ENCODE measurements around the gene CARMIL1. TPM values are rescaled to one million over a fixed set of nuclear protein-coding genes. Genes with fewer than 3 reads are reported as not detected.

CARMIL1 gene
- 10 to 100 TPM; 32.2 to 33.9 TPM for total RNA-seq
- 10 to 100 TPM; 22.3 to 30.9 TPM for polyA plus RNA-seq
- long read RNA-seq, donor 1, partial matches to known transcripts, result 9 of 28 reads
- long read RNA-seq, donor 1, other reads (novel, unspliced or antisense), result 19 of 28 reads
- long read RNA-seq, donor 2, partial matches to known transcripts, result 7 of 54 reads
- long read RNA-seq, donor 2, other reads (novel, unspliced or antisense), result 47 of 54 reads

DNA sequence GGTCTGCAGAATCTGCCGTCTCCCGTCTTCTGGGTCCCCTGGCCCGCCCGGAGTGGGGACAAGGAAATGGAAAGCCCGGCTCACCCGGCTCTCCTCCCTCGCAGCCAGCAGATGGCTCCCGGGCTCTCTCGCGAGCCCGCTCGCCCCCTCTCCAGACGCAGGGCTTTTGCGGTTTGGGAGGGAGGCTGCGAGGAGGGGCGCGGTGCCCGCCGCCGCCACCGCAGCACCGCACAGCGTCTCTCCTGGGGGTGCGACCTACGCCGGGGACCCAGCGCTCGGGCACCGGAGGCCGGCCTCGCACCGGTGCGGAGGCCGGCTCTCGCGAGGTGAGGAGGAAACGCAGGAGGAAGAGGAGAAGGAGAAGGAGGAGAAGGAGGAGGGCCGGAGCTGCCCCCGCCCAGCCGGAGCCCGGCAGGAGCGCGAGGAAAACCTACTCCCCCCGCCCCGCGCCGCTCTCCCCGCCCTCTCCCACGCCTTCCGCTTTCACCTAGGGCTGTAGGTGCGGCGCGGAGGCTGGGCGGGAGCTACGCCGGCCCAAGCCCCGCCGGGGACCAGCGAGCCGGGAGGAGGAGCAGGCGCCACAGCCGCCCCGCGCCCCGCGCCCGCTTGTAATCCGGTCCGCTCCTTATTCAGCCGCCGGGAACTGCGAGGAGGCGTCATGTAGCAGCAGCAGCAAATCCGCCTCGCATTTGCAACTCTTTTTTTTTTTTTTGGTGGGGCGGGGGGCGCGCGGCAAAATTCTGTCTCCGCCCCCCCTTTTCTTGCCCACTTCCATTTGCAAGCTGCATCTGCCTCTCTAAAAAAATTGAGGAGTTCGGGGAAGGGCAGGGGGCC lies at the start of gene CARMIL1:
TSS of gene CARMIL1 (plus strand) at position 461 of the 834 bp plus-strand sequence. CDS start 422 bp downstream, outside the sequence.
- Histone ChIP-seq H3K27ac (ENCODE audit: low read depth in 1 of 2, low read length in 2 of 2) (peak within 1 kb of the TSS; percentile 16 to 52), H3K27me3 (ENCODE audit: control insufficient read depth in 1 of 2, insufficient read depth in 2 of 2, low read length in 1 of 2) (no peaks in the 10 kb centered on the region), H3K4me3 (ENCODE audit: low read length in 2 of 2) (peak within 1 kb of the TSS; percentile 81 to 92), H3K36me3 (ENCODE audit: control insufficient read depth in 1 of 2, insufficient read depth in 2 of 2, low read length in 1 of 2) (no peaks in the 10 kb centered on the region), H3K9me3 (ENCODE audit: control insufficient read depth, low read length) (no peaks in the 10 kb centered on the region), H3K4me1 (ENCODE audit: control insufficient read depth in 1 of 2, insufficient read depth in 2 of 2, low read length in 2 of 2) (no peaks in the 10 kb centered on the region)
- WGBS, 2 donors, result 0 to 1% methylated on average over 48 to 81 of the region's 81 CpGs
- intact Hi-C loops (cut with DNase I), result loop anchor here (2.0 to 5.0 kb wide), 4 partner anchors 83 to 278 kb away; no protein-coding TSS in a partner anchor
- DNase-seq (peak; percentile 88 to 93), ATAC-seq (ENCODE audit: low FRiP score) (peak; percentile 92)

GRCh38 chr6:25229671-25230321 lies 49.4 kb upstream of the CARMIL1 start:
- H3K4me1 ChIP-seq (ENCODE audit: control insufficient read depth in 1 of 2, insufficient read depth in 2 of 2, low read length in 2 of 2), result no peaks in the 10 kb centered on the region
- ATAC-seq (ENCODE audit: low FRiP score) (no peak), DNase-seq (no peak)
- WGBS, 2 donors, result 5 to 11% methylated on average over 1 of the region's 1 CpG
- intact Hi-C loops (cut with DNase I), result loop anchor here (10.0 kb wide), 2 partner anchors 325 to 485 kb away; no protein-coding TSS in a partner anchor
- no peak overlapping the region for H3K27ac ChIP-seq (ENCODE audit: low read depth in 1 of 2, low read length in 2 of 2)
- H3K27me3 ChIP-seq (ENCODE audit: control insufficient read depth in 1 of 2, insufficient read depth in 2 of 2, low read length in 1 of 2), result no peaks in the 10 kb centered on the region
- no peaks in the 10 kb centered on the region for H3K9me3 ChIP-seq (ENCODE audit: control insufficient read depth, low read length)
- H3K36me3 ChIP-seq (ENCODE audit: control insufficient read depth in 1 of 2, insufficient read depth in 2 of 2, low read length in 1 of 2), result no peaks in the 10 kb centered on the region
- no peak overlapping the region for H3K4me3 ChIP-seq (ENCODE audit: low read length in 2 of 2)

DNA sequence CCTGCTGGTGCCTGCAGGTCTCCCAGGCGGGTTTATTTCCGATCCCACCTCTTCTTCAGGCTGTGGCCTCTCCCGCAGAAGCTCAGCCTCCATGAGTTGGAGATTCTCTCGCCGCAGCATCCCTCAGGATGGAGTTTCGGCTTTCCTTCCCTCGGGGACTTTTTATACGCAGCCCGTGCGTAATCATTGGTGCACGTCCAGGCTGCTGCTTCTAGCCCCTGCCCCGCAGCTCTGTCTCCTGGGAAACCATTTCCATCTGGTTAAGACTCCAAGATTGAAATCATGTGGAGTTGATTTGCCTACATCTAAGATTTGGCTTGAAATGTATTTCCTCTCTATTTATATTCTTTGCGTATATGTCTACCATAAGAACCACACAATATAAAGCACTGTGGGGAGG lies 46.7 kb upstream of the CARMIL1 start:
- Histone ChIP-seq H3K36me3 (ENCODE audit: control insufficient read depth in 1 of 2, insufficient read depth in 2 of 2, low read length in 1 of 2) (no peaks in the 10 kb centered on the region), H3K27me3 (ENCODE audit: control insufficient read depth in 1 of 2, insufficient read depth in 2 of 2, low read length in 1 of 2) (no peaks in the 10 kb centered on the region), H3K4me1 (ENCODE audit: control insufficient read depth in 1 of 2, insufficient read depth in 2 of 2, low read length in 2 of 2) (no peaks in the 10 kb centered on the region), H3K4me3 (ENCODE audit: low read length in 2 of 2) (no peak overlapping the region), H3K9me3 (ENCODE audit: control insufficient read depth, low read length) (no peaks in the 10 kb centered on the region), H3K27ac (ENCODE audit: low read depth in 1 of 2, low read length in 2 of 2) (no peak overlapping the region)
- 19 to 32% methylated on average over 13 of the region's 13 CpGs for WGBS, 2 donors
- ATAC-seq (ENCODE audit: low FRiP score) (no peak), DNase-seq (peak in 1 of 2 donors; percentile 78)
- intact Hi-C loops (cut with DNase I), result no loop called here

DNA sequence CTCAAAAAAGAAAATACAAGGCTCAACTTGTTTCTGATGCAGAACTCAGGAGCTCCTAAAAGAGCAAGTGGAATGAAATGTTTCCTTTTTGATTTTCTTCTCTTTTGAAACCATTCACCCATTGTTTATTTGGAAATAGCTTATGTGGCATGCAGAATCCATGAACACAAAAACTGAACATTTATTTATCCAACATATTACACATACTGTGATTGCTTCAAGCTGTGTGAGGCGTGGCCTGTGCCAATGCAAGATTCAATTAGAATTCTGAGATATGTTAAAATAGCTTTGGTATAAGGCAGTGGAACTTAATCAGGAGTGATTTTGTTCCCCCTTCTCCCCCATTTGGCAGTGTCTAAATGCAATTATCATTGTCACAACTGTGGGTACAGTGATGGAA lies 45.9 kb upstream of the CARMIL1 start:
- Histone ChIP-seq H3K4me3 (ENCODE audit: low read length in 2 of 2) (no peak overlapping the region), H3K27ac (ENCODE audit: low read depth in 1 of 2, low read length in 2 of 2) (no peak overlapping the region), H3K4me1 (ENCODE audit: control insufficient read depth in 1 of 2, insufficient read depth in 2 of 2, low read length in 2 of 2) (no peaks in the 10 kb centered on the region), H3K27me3 (ENCODE audit: control insufficient read depth in 1 of 2, insufficient read depth in 2 of 2, low read length in 1 of 2) (no peaks in the 10 kb centered on the region), H3K36me3 (ENCODE audit: control insufficient read depth in 1 of 2, insufficient read depth in 2 of 2, low read length in 1 of 2) (no peaks in the 10 kb centered on the region), H3K9me3 (ENCODE audit: control insufficient read depth, low read length) (no peaks in the 10 kb centered on the region)
- 95% methylated on average over 1 of the region's 1 CpG for WGBS, 2 donors
- ATAC-seq (ENCODE audit: low FRiP score) (no peak), DNase-seq (no peak)
- intact Hi-C loops (cut with DNase I), result no loop called here

DNA sequence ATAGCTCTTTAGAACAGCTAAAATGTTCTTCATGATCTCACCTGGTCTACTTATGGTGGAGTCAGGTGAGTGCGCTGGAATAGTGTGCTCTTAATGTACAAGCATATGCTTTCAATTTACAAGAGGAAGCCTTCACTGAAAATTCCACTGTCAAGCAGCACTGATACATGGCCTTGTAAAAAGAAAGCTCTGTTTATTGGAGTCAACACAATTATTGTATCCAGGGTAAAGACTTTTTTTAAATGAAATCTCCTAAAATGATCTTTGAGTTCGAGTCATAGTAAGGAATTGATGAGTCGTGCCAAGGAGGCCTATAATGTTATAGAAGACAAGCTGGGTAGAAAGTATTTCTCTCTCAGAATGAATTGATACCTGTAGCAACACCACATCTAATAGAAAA lies 41.6 kb upstream of the CARMIL1 start:
- DNase-seq, result no peak
- WGBS, 2 donors, result 93 to 94% methylated on average over 3 of the region's 3 CpGs
- Histone ChIP-seq H3K27me3 (ENCODE audit: control insufficient read depth in 1 of 2, insufficient read depth in 2 of 2, low read length in 1 of 2) (no peaks in the 10 kb centered on the region), H3K9me3 (ENCODE audit: control insufficient read depth, low read length) (no peaks in the 10 kb centered on the region), H3K27ac (ENCODE audit: low read depth in 1 of 2, low read length in 2 of 2) (no peak overlapping the region), H3K4me3 (ENCODE audit: low read length in 2 of 2) (no peak overlapping the region), H3K36me3 (ENCODE audit: control insufficient read depth in 1 of 2, insufficient read depth in 2 of 2, low read length in 1 of 2) (no peaks in the 10 kb centered on the region), H3K4me1 (ENCODE audit: control insufficient read depth in 1 of 2, insufficient read depth in 2 of 2, low read length in 2 of 2) (no peaks in the 10 kb centered on the region)
- no peak for ATAC-seq (ENCODE audit: low FRiP score)
- intact Hi-C loops (cut with DNase I), result no loop called here

- Histone ChIP-seq H3K27ac (ENCODE audit: low read depth in 1 of 2, low read length in 2 of 2) (no peak overlapping the region), H3K27me3 (ENCODE audit: control insufficient read depth in 1 of 2, insufficient read depth in 2 of 2, low read length in 1 of 2) (no peaks in the 10 kb centered on the region), H3K9me3 (ENCODE audit: control insufficient read depth, low read length) (no peaks in the 10 kb centered on the region), H3K4me3 (ENCODE audit: low read length in 2 of 2) (no peak overlapping the region), H3K4me1 (ENCODE audit: control insufficient read depth in 1 of 2, insufficient read depth in 2 of 2, low read length in 2 of 2) (no peaks in the 10 kb centered on the region), H3K36me3 (ENCODE audit: control insufficient read depth in 1 of 2, insufficient read depth in 2 of 2, low read length in 1 of 2) (no peaks in the 10 kb centered on the region)
- DNase-seq (no peak), ATAC-seq (ENCODE audit: low FRiP score) (no peak)
- intact Hi-C loops (cut with DNase I), result no loop called here
These were observed 40.1 kb upstream of the CARMIL1 start for GRCh38 chr6:25239059-25239458.

- ATAC-seq (ENCODE audit: low FRiP score) (no peak), DNase-seq (no peak)
- intact Hi-C loops (cut with DNase I), result no loop called here
- Histone ChIP-seq H3K9me3 (ENCODE audit: control insufficient read depth, low read length) (no peaks in the 10 kb centered on the region), H3K27me3 (ENCODE audit: control insufficient read depth in 1 of 2, insufficient read depth in 2 of 2, low read length in 1 of 2) (no peaks in the 10 kb centered on the region), H3K27ac (ENCODE audit: low read depth in 1 of 2, low read length in 2 of 2) (no peak overlapping the region), H3K36me3 (ENCODE audit: control insufficient read depth in 1 of 2, insufficient read depth in 2 of 2, low read length in 1 of 2) (no peaks in the 10 kb centered on the region), H3K4me1 (ENCODE audit: control insufficient read depth in 1 of 2, insufficient read depth in 2 of 2, low read length in 2 of 2) (no peaks in the 10 kb centered on the region), H3K4me3 (ENCODE audit: low read length in 2 of 2) (no peak overlapping the region)
- WGBS, 2 donors, result 9 to 19% methylated on average over 1 of the region's 1 CpG
These were observed 39.7 kb upstream of the CARMIL1 start for GRCh38 chr6:25239498-25239897.

- Histone ChIP-seq H3K27ac (ENCODE audit: low read depth in 1 of 2, low read length in 2 of 2) (no peak overlapping the region), H3K36me3 (ENCODE audit: control insufficient read depth in 1 of 2, insufficient read depth in 2 of 2, low read length in 1 of 2) (no peaks in the 10 kb centered on the region), H3K4me1 (ENCODE audit: control insufficient read depth in 1 of 2, insufficient read depth in 2 of 2, low read length in 2 of 2) (no peaks in the 10 kb centered on the region), H3K27me3 (ENCODE audit: control insufficient read depth in 1 of 2, insufficient read depth in 2 of 2, low read length in 1 of 2) (no peaks in the 10 kb centered on the region), H3K9me3 (ENCODE audit: control insufficient read depth, low read length) (no peaks in the 10 kb centered on the region), H3K4me3 (ENCODE audit: low read length in 2 of 2) (no peak overlapping the region)
- 98 to 99% methylated on average over 2 of the region's 2 CpGs for WGBS, 2 donors
- intact Hi-C loops (cut with DNase I), result no loop called here
- DNase-seq (no peak), ATAC-seq (ENCODE audit: low FRiP score) (no peak)
These were observed 36.6 kb upstream of the CARMIL1 start for GRCh38 chr6:25242567-25242966.

Measured in aorta (tissue), 5 donors.